Uterus (tissue), 2 donors: ENCODE measurements around the gene CYB5R3.

Source experiments
- CTCF ChIP-seq, 4 experiments: fragments of 200-600 bp in 2 of 4; fragments of 450-650 bp in 2 of 4; sonication (generic) in 2 of 4; IDR thresholded peaks; one replicate each; pipeline ENCODE4 v1.5.1; 2016 to 2019; ENCODE audit warnings: antibody characterized with exemption in 4 of 4, mild to moderate bottlenecking in 2 of 4, moderate library complexity in 1 of 4
- POLR2A ChIP-seq, 2 donors: fragments of 450-650 bp; IDR thresholded peaks; one replicate each; pipeline ENCODE4 v1.6.1; 2016; ENCODE audit warnings: antibody characterized with exemption in 2 of 2, mild to moderate bottlenecking in 1 of 2, moderate library complexity in 1 of 2

DNA sequence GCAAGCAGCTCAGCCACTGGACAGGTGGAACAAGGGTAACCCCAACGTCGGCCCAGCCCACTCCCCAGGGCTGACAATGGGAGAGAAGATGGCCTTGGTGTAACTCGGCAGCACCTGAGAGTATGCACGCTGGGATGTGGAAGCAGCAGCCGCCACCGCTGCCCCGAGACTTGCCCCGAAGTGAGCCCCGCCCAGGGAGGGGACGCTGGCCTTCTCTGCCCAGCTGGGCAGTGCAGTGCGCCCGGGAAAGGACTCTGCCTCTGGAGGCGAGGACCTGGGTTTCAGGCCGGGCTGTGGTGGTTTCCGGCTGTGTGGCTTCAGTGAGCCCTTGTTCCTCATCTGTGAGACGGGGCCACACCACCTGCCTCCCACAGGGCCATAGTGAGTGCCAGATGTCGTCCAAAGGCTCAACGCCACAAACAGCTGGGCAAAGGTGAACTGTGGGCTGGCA is 25.9 kb downstream of the CYB5R3 start:
- TF ChIP-seq POLR2A (IDR thresholded peaks at IDR 0.05) (no peak), CTCF (IDR thresholded peaks at IDR 0.05) (no peak)
